Muscle layer of colon (tissue), 2 donors: ENCODE results near the gene APOBEC3H.

Experiments
- H3K27ac ChIP-seq: one replicate; pipeline ENCODE4 v1.7.0; 2013; ENCODE audit warnings: low read depth, mild to moderate bottlenecking, low read length, moderate library complexity
- H3K27me3 ChIP-seq, 2 donors: one replicate each; pipeline ENCODE4 v1.7.0; 2013; ENCODE audit warnings: low read length in 2 of 2, mild to moderate bottlenecking in 2 of 2; ENCODE audit not compliant: insufficient read depth in 2 of 2, control insufficient read depth in 1 of 2
- H3K36me3 ChIP-seq: one replicate; pipeline ENCODE4 v1.7.0; 2013; ENCODE audit warnings: mild to moderate bottlenecking, low read length; ENCODE audit not compliant: insufficient read depth
- H3K4me1 ChIP-seq: one replicate; pipeline ENCODE4 v1.7.0; 2013; ENCODE audit warnings: mild to moderate bottlenecking, low read length; ENCODE audit not compliant: insufficient read depth
- H3K4me3 ChIP-seq, 2 donors: one replicate each; pipeline ENCODE4 v1.7.0; 2013; ENCODE audit warnings: low read length in 2 of 2, low read depth in 1 of 2, mild to moderate bottlenecking in 1 of 2, moderate library complexity in 1 of 2
- H3K9ac ChIP-seq: one replicate; pipeline ENCODE4 v1.7.0; 2013; ENCODE audit warnings: low read length
- H3K9me3 ChIP-seq: one replicate; pipeline ENCODE4 v1.7.0; 2013; ENCODE audit warnings: mild to moderate bottlenecking, low read length
- donor health status: abdominal sarcoma.
- donor health status: Adenocarcinoma of cecum.

Gene APOBEC3H

GRCh38 chr22:39098026-39098425, 982 bp downstream of the APOBEC3H start:
- Histone ChIP-seq H3K27ac (no peak overlapping the region), H3K9me3 (no peaks in the 10 kb centered on the region), H3K27me3 (no peaks in the 10 kb centered on the region), H3K4me1 (no peaks in the 10 kb centered on the region), H3K36me3 (no peaks in the 10 kb centered on the region), H3K4me3 (no peak overlapping the region), H3K9ac (no peak overlapping the region)

DNA sequence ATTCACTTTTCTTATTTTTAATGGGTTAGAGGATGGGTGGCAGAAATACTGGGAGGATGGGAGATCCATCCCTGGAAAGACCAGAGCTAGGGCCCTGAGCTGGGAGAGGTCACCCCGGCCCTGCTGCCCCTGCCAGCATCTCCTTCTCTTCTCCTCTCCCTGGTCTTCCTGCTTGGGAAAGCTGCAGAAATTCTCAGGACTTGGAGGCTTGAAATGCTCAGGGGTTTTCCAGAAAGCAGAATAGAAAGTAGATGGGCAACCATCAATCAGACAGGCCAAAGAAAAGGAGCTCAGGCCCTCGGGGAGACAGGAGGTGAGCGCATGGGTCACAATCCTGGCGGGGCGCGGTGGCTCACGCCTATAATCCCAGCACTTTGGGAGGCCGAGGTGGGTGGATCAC, 1.5 kb downstream of the APOBEC3H start:
- Histone ChIP-seq H3K9me3 (no peaks in the 10 kb centered on the region), H3K9ac (no peak overlapping the region), H3K27ac (no peak overlapping the region), H3K4me3 (no peak overlapping the region), H3K27me3 (no peaks in the 10 kb centered on the region), H3K36me3 (no peaks in the 10 kb centered on the region), H3K4me1 (no peaks in the 10 kb centered on the region)

DNA sequence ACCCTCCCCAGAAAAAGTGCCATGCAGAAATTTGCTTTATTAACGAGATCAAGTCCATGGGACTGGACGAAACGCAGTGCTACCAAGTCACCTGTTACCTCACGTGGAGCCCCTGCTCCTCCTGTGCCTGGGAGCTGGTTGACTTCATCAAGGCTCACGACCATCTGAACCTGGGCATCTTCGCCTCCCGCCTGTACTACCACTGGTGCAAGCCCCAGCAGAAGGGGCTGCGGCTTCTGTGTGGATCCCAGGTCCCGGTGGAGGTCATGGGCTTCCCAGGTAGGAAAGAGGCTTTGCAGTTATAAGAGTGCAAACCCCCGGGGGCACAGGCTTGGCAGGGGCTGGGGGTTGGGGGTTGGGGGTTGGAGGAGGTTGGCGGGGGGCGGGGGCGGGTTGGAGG, 4.2 kb downstream of the APOBEC3H start:
- Histone ChIP-seq H3K36me3 (no peaks in the 10 kb centered on the region), H3K4me3 (no peak overlapping the region), H3K9me3 (no peaks in the 10 kb centered on the region), H3K4me1 (no peaks in the 10 kb centered on the region), H3K27me3 (no peaks in the 10 kb centered on the region), H3K9ac (no peak overlapping the region), H3K27ac (no peak overlapping the region)

DNA sequence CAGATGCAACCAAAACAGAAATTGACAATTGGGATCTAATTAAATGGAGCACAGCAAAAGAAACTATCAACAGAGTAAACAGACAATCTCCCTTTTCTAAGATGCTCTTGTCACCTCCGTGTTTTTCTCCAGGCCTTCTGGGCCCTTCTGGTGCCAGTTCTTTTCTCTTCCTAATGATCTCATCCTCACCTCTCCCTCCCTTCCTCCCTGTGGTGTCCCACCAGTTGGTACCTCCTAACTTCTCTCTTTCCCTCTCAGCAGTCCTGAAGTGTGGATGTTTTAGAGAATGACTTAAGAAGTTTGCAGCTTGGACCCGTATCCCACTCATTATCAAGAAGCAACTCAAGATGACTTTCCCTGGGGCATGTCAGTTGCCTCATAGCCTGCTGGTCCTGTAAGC, 6.4 kb downstream of the APOBEC3H start:
- H3K4me1 ChIP-seq = no peaks in the 10 kb centered on the region
- H3K4me3 ChIP-seq = no peak overlapping the region
- H3K36me3 ChIP-seq = no peaks in the 10 kb centered on the region
- H3K27ac ChIP-seq = no peak overlapping the region
- no peaks in the 10 kb centered on the region for H3K9me3 ChIP-seq
- no peaks in the 10 kb centered on the region for H3K27me3 ChIP-seq
- no peak overlapping the region for H3K9ac ChIP-seq

- Histone ChIP-seq H3K27me3 (no peaks in the 10 kb centered on the region), H3K36me3 (no peaks in the 10 kb centered on the region), H3K9me3 (no peaks in the 10 kb centered on the region), H3K27ac (no peak overlapping the region), H3K4me3 (no peak overlapping the region), H3K4me1 (no peaks in the 10 kb centered on the region), H3K9ac (no peak overlapping the region)
These were observed 9.3 kb downstream of the APOBEC3H start for GRCh38 chr22:39106326-39106725.

GRCh38 chr22:39108487-39108886, 11.4 kb downstream of the APOBEC3H start:
- no peak overlapping the region for H3K27ac ChIP-seq
- H3K4me1 ChIP-seq = no peaks in the 10 kb centered on the region
- H3K9me3 ChIP-seq = no peaks in the 10 kb centered on the region
- peaks cover 0 to under 1% of the 10 kb centered on the region in 2 donors for H3K27me3 ChIP-seq
- H3K4me3 ChIP-seq = no peak overlapping the region
- H3K36me3 ChIP-seq = no peaks in the 10 kb centered on the region
- no peak overlapping the region for H3K9ac ChIP-seq

DNA sequence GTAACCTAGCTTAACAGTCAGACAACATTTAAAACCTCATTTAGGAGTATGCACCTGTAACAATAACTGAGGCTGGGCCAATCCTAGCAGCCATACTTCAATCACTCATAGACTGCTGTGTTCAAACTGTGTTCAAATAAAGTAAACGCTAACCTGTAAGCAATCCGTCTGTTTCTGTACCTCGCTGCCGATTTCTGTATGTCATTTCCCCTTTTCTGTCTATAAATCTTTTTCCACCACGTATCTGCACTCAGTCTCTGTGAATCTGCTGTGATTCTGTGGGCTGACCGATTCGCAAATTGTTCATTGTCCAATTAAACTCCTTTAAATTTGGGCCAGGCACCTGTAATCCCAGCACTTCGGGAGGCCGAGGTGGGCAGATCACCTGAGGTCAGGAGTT, 12.3 kb downstream of the APOBEC3H start:
- H3K9me3 ChIP-seq = no peaks in the 10 kb centered on the region
- H3K4me1 ChIP-seq = no peaks in the 10 kb centered on the region
- H3K9ac ChIP-seq = no peak overlapping the region
- no peak overlapping the region for H3K27ac ChIP-seq
- peaks cover 0 to 4% of the 10 kb centered on the region in 2 donors for H3K27me3 ChIP-seq
- H3K4me3 ChIP-seq = no peak overlapping the region
- H3K36me3 ChIP-seq = no peaks in the 10 kb centered on the region

DNA sequence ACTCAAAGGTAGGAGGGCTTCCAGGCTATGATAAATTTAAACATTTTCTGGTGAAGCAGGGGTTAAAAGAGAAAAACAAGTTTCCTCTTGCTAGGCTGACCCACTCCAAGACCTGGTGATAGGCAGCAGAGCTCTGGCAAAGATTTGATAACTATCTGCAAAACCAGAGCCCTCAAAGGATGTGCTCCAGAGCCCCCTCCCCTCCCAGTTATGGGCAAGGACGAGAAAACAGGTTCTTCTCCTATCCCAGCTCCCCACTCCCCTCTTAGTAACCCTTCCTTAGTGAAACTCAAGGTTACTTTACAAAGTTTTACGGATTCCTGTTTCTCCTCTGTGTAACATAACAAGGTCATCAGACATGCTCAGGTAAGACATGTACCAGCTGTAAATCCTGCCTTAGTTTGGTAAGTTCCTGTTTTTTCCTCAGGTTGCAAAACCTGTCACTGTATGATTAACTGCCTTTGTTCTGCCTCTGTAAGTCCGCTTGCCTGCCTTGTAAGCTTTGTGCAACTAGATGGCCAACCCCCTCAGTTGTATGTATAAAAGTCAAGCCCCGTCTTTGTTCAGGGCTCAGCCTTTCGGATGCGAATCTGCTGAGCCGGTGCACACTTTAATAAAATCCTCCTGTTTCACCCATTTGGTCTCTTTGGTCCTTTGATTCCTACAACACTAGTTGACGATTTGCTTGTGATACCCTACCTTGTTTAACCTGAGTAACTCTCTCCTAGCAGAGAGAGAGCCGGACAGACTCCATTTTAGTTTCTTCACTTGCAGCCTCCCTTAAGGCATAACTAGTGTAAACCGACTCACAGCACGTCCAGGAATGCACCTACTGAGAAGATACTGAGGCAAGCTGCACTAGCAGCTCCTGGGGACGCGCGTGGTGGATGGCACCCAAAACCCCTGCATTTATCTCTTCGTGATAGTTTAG, 13.9 kb downstream of the APOBEC3H start:
- no peak overlapping the region for H3K9ac ChIP-seq
- no peak overlapping the region for H3K4me3 ChIP-seq
- no peak overlapping the region for H3K27ac ChIP-seq
- no peaks in the 10 kb centered on the region for H3K4me1 ChIP-seq
- no peaks in the 10 kb centered on the region for H3K9me3 ChIP-seq
- peaks cover 0 to 4% of the 10 kb centered on the region in 2 donors for H3K27me3 ChIP-seq
- no peaks in the 10 kb centered on the region for H3K36me3 ChIP-seq

DNA sequence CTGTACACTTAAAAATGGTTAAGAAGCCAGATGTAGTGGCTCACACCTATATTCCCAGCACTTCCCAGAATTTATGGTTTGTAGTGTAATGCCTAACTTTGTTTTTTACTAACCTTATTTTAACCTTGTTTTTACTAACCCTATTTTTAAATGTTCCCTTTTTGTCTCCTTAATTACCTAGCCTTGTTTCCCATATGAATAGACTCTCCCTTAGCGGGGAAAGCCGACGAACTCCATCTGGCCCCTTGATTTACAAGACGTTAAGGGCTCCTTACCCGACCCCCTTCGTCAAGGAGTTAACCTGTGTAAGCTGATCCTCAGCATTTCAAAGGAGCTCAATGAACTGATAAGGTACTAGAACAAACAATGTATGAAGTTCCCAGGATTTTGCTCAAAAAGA, 17.1 kb downstream of the APOBEC3H start:
- Histone ChIP-seq H3K4me3 (no peak overlapping the region), H3K4me1 (no peaks in the 10 kb centered on the region), H3K27me3 (peaks cover 0 to 4% of the 10 kb centered on the region in 2 donors), H3K27ac (no peak overlapping the region), H3K9ac (no peak overlapping the region), H3K36me3 (no peaks in the 10 kb centered on the region), H3K9me3 (no peaks in the 10 kb centered on the region)

- H3K9ac ChIP-seq = no peak overlapping the region
- no peak overlapping the region for H3K4me3 ChIP-seq
- H3K36me3 ChIP-seq = no peaks in the 10 kb centered on the region
- H3K9me3 ChIP-seq = no peaks in the 10 kb centered on the region
- H3K4me1 ChIP-seq = no peaks in the 10 kb centered on the region
- H3K27me3 ChIP-seq = peaks cover 0 to 4% of the 10 kb centered on the region in 2 donors
- no peak overlapping the region for H3K27ac ChIP-seq
These were observed 18.5 kb downstream of the APOBEC3H start for GRCh38 chr22:39115570-39115969.

GRCh38 chr22:39115977-39116621, 19.1 kb downstream of the APOBEC3H start:
- no peak overlapping the region for H3K27ac ChIP-seq

More at GRCh38 chr22:39115977-39116621, 19.1 kb downstream of the APOBEC3H start:
- H3K4me1 ChIP-seq = no peaks in the 10 kb centered on the region
- H3K27me3 ChIP-seq = peaks cover 0 to 4% of the 10 kb centered on the region in 2 donors
- H3K9ac ChIP-seq = no peak overlapping the region
- no peak overlapping the region for H3K4me3 ChIP-seq
- no peaks in the 10 kb centered on the region for H3K9me3 ChIP-seq
- H3K36me3 ChIP-seq = no peaks in the 10 kb centered on the region
